Nephron progenitor cell (in vitro differentiated cells): Measurements from ENCODE around the gene BTG1.
A peak's percentile ranks its signal among the peaks of the same experiment; 100 is the strongest.

Source experiments
- DNase-seq: peaks from one replicate; pipeline ENCODE4 v3.0.0; 2021
- H3K27ac Mint-ChIP-seq: 2 replicates; pipeline ENCODE4 v1.8.0; 2021; ENCODE audit warnings: mild to moderate bottlenecking, moderate library complexity, mixed read lengths
- H3K27me3 Mint-ChIP-seq: 2 replicates; pipeline ENCODE4 v1.8.0; 2021; ENCODE audit warnings: mild to moderate bottlenecking, low read depth, mixed read lengths; ENCODE audit not compliant: poor library complexity
- H3K36me3 Mint-ChIP-seq: 2 replicates; pipeline ENCODE4 v1.8.0; 2021; ENCODE audit warnings: low read depth, mixed read lengths
- H3K4me1 Mint-ChIP-seq: 2 replicates; pipeline ENCODE4 v1.8.0; 2021; ENCODE audit warnings: mixed read lengths
- H3K4me3 Mint-ChIP-seq: 2 replicates; pipeline ENCODE4 v1.8.0; 2021; ENCODE audit warnings: mild to moderate bottlenecking, moderate library complexity, mixed read lengths
- H3K9me3 Mint-ChIP-seq: 2 replicates; pipeline ENCODE4 v1.8.0; 2021; ENCODE audit warnings: mild to moderate bottlenecking, moderate library complexity, mixed read lengths
- CTCF ChIP-seq: fragments of 200-600 bp; sonication (generic); IDR thresholded peaks from 2 replicates; pipeline ENCODE4 v1.5.0; 2021; ENCODE audit warnings: antibody characterized with exemption

BTG1 gene

GRCh38 chr12:92147491-92147890 is 1.8 kb upstream of the BTG1 start:
- Mint-ChIP-seq H3K36me3 (peaks cover 26% of the 10 kb centered on the region), H3K4me3 (peak overlapping the region; percentile 99), H3K27me3 (peaks cover 10% of the 10 kb centered on the region), H3K9me3 (no peaks in the 10 kb centered on the region), H3K4me1 (peaks cover 33% of the 10 kb centered on the region), H3K27ac (peak overlapping the region; percentile 87)
- DNase-seq = no peak
- no peak for TF ChIP-seq CTCF

DNA sequence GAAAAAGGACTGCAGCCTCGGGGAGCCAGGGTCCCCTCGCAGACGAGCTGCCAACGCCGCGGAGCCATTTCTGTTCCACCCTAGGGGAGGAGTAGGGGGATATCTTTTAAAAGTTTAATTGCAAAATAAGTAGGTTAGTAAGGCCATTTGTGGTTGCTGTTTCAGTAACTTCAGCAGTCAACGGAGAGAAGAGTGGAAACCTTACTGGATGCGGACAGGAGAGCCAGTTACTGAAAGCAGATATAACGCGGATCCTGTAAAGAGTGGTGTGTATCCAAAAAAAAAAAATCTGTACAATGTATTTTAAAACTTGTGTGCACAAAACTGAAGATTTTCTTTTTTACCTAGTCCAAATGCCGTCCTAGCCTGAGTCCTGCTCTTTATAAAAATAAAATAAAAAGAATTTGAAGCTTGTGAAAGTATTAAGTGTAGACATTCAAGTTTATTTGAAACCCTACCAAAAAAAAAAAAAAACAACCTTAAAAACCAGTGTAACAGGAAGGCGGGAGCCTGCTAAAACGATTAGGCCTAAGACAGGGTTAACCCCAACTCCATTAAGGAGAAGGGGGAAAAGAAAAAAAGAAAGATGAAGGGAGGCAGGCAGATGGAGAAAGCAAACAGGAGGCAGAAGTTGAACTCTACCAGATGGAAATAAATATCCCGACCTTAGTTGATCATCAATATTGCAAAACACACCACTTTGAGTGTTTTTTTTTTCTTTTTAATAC is 1.0 kb upstream of the BTG1 start:
- peaks cover 31% of the 10 kb centered on the region for H3K36me3 Mint-ChIP-seq
- H3K4me3 Mint-ChIP-seq = peak overlapping the region; percentile 99
- H3K9me3 Mint-ChIP-seq = no peaks in the 10 kb centered on the region
- no peak for DNase-seq
- TF ChIP-seq CTCF = no peak
- H3K4me1 Mint-ChIP-seq = peaks cover 37% of the 10 kb centered on the region
- H3K27ac Mint-ChIP-seq = peak overlapping the region; percentile 99
- peaks cover 10% of the 10 kb centered on the region for H3K27me3 Mint-ChIP-seq

GRCh38 chr12:92145481-92145730 is 240 bp downstream of the BTG1 start:
- H3K36me3 Mint-ChIP-seq = peaks cover 44% of the 10 kb centered on the region
- peak; percentile 61 for DNase-seq
- peak overlapping the region; percentile 100 for H3K27ac Mint-ChIP-seq
- no peak for TF ChIP-seq CTCF
- H3K9me3 Mint-ChIP-seq = no peaks in the 10 kb centered on the region
- H3K4me1 Mint-ChIP-seq = peaks cover 50% of the 10 kb centered on the region
- peaks cover 10% of the 10 kb centered on the region for H3K27me3 Mint-ChIP-seq
- H3K4me3 Mint-ChIP-seq = peak overlapping the region; percentile 99

GRCh38 chr12:92144631-92145480 is 790 bp downstream of the BTG1 start:
- peak overlapping the region; percentile 99 for H3K4me3 Mint-ChIP-seq
- no peaks in the 10 kb centered on the region for H3K9me3 Mint-ChIP-seq
- H3K36me3 Mint-ChIP-seq = peaks cover 47% of the 10 kb centered on the region
- peak overlapping the region; percentile 100 for H3K27ac Mint-ChIP-seq
- peaks cover 55% of the 10 kb centered on the region for H3K4me1 Mint-ChIP-seq
- H3K27me3 Mint-ChIP-seq = peaks cover 10% of the 10 kb centered on the region
- peak; percentile 75 for DNase-seq
- no peak for TF ChIP-seq CTCF

DNA sequence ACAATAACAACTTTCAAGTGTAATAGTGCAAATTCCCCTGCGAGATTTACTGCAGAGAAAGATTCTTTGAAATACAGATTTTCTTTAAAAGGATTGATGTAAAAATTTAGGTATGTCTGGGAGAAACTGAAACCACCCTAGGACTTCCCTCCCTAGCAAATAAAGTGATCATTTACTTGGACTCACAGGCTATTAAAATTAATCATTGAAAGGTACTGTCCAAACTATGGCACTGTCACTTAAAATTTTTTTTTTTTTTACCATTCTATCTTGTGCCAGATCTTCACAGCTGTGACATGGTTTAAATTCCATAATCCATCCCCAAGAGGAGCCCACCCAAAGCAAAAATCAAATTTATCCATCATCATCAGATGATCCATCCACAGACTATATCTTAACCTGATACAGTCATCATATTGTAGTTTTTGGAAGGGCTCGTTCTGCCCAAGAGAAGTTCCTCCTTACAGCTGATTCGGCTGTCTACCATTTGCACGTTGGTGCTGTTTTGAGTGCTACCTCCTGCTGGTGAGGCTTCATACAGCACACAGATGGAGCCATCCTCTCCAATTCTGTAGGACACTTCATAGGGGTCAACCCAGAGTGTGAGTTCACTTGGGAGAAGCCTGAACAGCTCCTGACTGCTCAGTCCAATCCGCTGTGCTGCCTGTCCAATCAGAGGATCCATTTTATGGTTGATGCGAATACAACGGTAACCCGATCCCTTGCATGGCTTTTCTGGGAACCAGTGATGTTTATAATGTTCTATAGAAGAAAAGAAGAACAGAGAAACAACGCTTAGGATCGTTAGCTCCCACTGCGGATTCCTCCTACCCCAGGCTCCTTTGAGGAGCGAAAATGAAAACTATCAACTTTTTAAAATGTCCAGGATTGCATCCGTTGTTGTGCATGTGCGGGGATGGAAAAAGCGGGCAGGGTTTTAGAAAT is 1.7 kb downstream of the BTG1 start:
- H3K4me1 Mint-ChIP-seq = peaks cover 64% of the 10 kb centered on the region
- no peaks in the 10 kb centered on the region for H3K9me3 Mint-ChIP-seq
- H3K4me3 Mint-ChIP-seq = peak overlapping the region; percentile 99
- peak; percentile 65 for DNase-seq
- H3K27me3 Mint-ChIP-seq = peaks cover 10% of the 10 kb centered on the region
- H3K36me3 Mint-ChIP-seq = peaks cover 47% of the 10 kb centered on the region
- TF ChIP-seq CTCF = peak; percentile 63
- peak overlapping the region; percentile 100 for H3K27ac Mint-ChIP-seq
